Inflammatory macrophage (primary cell): ENCODE results near the gene TMEM245.

Source experiments
- DNase-seq, 2 donors: peaks; one replicate each; pipeline ENCODE4 v3.0.0-alpha.2; 2020 to 2022

TMEM245 gene

DNA sequence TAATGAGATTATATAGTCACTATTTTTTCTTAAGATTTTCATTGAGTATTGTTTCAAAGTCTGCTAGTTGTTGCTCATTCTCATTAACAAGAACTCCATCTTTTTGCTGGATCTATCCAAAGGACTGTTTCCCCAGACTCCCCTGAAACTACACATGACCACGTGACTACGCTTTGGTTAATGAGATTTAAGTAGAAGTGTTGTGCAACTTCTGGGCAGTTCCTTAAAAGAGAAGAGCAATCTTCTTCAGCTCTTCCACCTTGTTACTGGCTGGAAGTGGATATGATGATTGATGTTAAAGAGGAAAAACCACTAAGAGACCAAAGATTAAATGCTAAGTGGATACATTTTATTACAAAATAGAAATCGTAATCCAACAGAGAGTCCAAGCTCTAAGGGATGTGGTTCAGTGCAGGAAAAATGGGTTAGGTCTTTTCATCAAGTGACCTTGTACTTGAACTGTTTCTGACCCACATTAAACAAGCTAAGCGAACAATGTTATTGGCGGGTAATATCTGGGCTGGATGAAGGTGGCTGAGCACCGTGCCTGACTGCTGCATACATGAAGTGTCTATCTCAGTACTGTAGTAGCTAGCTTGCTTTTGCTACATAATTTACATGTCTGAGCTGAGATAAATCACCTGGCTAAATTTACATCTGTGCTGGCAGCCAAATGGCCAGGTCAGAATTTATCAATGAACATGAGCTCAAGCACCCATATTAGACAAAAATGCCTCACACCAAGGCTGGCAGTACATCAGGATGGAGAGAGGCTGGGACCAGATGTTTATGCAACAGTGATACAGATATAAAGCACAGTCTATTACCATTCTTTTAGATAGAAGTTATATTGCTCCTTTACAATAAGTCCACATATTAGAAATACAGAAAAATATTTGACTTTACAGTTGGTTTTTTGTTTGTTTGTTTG is 98.9 kb downstream of the TMEM245 start:
- peak; percentile 50 to 66 for DNase-seq

DNA sequence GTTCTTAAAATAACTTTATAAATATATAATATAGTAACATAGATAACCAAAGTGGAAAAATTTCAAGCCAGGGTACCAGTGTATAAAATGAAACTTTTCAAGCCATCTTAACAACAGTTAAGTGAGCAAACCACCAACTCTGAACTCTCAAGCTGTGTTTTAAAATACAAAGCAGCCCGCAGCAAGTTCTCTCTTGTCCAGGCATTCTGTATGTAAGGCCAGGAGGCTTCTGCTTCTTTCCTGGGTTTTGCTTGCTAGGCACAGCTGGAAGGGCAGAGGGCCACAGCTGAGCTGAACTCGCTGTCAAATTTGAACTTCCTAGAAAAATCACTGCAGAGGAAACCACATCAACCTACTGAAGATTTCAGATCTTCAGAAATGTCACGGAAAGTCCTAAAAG is 99.6 kb downstream of the TMEM245 start:
- DNase-seq, result peak in 1 of 2 donors; percentile 24

DNA sequence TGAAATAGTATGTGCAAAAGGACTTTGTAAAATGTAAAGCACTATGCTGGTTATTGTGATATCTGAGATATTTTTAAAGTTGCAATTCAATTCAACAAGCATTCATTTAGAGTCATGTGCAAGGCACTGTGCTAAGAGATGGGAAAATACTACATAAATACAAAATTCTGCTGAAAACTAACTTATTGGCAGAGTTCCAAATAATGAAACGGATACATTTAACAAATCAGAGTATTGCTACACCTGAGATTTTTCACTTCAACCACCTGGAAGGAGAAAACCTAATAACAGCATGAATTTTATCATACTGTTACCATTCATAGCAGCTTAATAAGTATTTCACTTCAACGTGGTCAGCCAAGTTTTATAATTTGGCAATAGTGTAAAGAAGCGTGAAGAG is 100.3 kb downstream of the TMEM245 start:
- DNase-seq, result no peak

DNA sequence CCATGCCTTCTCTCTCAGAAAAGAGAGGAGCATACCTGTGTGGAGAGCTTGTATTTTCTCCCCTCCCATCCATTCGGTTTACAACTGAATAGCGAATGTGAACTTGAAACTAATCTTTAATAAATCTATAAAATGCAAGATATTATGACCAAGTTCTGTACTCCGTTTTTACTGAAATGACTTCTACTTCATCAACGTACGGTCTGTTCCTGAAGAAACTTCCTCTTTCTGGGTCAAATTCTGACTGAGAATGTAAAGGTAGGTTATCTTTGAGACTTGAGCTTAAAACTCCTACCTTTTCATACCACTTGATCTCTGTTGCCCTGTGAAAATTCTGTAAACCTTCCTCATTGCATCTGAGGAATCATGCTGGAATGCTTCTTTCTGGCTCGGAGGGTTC is 102.3 kb downstream of the TMEM245 start:
- DNase-seq, result no peak

DNA sequence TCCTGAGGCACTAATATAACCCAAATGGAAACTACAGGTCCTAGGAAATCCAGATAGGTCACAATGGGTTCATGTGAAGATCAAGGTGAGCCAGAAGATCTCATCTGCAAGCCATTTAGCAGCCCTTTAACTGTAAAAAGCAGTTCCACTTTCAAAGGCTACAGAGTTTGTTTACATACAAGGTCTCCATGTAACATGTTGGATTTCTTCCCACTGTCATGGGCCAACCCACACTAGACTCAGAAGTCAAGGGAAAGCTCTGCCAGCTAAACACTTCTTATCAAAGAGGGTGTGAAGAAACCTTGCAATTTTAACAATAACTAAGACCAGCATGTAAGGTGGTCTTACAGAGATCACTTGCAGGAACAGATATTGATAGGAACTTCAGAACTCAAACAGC is 102.7 kb downstream of the TMEM245 start:
- DNase-seq, result no peak

DNA sequence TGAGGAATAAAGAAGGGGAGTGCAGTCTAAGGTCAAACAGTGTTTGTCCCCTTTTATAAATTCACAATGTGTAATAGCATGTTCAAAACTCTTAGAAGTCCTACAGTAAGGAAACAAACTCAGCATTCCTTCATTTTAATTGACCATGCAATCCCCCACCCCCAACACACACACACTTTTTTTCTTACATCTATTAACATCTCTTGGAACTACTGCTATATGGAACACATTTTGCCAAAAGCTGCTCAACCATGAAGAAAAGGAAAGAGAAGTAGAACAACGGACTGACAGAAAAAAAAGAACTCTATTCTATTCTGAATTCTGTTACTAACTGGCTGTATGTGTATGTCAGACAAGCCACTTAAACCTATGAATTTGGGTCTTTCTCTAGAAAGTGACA is 103.6 kb downstream of the TMEM245 start:
- DNase-seq, result no peak

DNA sequence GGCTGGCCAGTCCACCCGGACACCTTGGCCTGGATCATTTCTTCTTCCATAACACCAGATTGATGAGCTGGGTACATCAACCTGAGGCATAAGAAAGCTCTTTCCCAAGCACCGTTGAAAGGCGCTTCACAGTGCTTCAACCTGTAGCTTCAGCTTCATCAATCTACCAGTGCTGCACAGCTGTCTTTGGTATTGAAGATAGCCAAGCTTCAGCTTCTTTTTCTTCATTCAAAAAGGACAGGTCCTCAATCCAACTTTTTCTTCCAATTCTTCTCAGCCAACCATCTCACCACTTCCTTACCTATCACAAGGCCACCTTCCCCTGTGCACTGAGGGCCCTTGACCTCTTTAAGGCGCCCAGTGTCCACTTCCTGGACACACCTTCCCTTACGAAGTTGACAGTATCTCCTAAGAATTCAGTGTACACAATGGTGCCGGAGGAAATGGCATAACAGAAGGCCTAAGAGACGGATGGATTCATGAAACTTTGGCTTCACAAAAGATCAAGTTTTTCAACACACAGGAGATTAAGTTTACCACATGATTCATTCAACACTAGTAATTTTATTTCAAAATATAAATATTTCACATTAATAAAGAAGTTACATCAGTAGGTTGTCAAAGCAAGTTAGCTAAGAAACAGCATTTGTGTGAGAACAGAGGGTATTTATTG is 105.0 kb downstream of the TMEM245 start:
- DNase-seq, result no peak

DNA sequence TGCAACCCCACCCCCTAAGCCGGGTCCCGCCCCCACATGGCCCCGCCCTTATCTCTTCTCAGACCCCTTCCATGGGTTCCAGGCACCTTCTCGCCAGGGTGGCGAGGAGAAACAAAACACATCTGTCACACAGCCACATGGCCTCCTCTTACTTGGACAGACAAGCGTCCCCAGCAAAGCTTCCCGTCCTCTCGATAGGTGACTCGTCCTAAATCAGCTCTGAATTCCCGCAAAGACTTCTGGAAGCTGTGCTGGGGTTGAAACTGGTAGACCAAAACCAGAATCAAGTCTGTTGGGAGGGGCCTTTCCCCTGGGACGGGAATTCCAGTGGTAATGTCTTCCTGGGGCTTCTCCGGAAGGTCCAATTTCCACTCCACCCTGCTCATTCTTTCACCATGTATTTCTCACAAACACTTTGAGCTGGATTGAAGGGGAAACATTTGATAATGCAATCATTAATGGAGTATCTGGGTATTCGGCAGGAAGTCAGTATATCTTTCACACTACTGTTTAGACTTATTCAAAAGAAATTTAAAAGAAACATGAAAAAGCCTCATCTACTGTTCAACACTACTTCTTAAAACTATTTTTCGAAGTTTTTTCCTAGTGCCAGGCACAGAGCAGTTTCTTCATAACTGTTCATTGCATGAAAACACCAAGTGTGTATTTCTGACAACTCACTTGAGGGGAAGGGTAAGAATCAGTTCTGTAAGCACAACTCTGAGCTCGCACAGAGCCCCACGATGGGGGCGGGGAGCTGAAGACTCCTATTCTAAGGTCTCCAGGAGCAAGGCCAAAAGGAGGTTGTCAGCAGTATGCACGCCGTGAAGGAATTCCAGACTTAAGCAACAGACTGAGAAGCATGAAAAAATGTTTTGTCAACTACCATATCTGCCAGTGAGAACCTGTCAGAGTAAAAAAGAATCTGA is 105.8 kb downstream of the TMEM245 start:
- DNase-seq, result no peak

DNA sequence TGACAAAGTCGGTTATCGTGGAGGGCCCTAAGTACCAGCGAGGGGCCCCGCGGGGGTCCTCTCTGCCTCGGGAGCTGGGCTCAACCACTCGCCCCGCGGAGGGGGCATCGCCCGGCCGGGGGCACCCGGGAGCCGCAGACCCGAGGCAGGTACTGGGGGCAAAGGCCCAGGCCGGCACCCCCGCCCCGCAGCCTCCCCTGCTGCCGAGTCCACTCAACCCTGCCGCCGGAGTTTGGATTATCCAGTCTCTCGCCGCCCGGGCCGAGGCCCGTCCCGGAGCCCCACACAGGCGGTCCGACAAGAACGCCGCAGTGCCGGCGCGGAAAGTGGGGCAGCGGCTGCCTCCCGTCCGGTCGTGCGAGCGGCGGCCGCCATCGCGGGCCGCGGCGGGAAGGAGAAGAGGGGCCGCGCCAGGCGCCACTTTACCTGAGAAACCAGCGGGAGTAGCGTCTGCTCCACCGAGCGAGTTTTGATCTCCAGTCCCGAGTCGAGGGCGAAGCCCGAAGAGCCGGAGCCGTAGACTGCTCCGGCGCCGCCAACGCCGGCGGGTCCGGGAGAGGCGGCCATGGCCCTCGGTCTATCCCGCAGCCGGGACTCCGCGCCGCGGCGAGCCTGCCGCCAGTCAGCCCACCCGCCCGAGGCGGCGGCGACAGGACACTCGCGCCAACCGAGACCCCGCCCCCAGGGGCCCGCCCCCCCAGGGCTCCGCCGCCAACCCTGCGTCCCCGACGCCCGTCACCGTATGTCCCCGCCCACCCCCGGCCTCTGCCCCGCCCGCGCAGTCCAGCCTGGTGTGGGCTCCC is 106.7 kb downstream of the TMEM245 start, which contains the start of gene CTNNAL1:
CTNNAL1 (minus strand) TSS at position 624 of the 803 bp plus-strand sequence; CDS start at position 567, 57 bp downstream.
- peak; percentile 61 to 74 for DNase-seq

DNA sequence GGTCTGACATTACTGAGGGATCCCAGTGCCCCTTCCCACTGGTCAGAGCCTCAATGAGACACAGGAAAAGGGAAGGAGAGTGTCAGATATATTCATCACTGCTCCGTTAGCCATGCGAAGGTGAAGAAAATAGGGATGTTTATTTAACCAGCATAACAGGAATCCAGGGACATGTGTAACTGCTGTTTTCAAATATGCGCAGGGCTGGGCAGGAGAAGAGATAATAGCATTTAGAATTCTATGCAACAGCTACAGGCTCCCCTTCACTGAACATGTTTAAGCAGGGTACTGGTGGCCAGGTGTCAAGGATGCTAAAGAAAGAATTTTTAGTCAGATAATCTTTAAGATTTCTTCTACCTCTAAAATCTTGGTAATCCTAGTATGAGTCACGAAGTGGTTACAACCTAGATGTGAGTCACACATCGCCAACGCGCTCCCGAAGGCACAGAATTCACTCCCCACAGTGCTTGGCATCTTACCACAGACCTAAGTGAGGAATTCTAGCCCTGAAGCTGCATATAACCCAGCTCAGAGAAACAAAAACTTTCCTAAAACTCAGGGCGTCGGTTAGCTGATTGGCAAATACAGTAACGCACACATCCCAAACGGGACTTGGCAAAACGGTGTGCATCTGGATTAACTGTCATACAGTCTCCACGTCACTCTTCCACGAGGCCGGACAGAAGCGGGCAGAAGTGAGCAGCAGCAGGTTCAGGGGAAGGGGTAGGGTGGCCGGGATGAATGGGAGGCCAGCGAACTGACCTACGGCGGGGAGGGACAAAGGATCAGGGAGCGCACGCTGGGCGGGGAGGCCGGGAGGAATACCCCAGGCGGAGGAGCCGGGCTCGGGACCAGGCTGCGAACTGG is 107.5 kb downstream of the TMEM245 start:
- peak; percentile 70 to 71 for DNase-seq

DNA sequence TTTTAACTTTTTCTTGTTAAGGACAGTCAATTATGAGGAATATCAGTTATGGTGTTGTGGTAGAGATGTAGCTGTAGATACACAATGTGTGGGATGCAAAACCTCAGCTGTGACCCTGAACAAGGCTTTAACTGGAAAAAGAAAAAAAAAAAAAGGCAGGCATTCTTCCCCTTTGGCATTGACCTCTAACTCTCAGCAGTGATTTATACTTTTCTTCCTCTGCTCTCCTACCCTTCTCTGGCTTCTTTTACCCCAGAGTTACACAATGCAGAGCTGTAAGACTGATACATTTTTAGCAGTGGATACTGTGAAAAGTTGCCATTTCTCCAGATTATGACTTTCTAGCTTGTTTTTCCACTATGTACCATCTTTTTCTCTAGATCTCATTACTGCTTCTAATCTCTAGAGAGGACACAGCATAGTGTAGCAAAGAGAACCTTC is 108.5 kb downstream of the TMEM245 start:
- peak; percentile 31 to 51 for DNase-seq

DNA sequence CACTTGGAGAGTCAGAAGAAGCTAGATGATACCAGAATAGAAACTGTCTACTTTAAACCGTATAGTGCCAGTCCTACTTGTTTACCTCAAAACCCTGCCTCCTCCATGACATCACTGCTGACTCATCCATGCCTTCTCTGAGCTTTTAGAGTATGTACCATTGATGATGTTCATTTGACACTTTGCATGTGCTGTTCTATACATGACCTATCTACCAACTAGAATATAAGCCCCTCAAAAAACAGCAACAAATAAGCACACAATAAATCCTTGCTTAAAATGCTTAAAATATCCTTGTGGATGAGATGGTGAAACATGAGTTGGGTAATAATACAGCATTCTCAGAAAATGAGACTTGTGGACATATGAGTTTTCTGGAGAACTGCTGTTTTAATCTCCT is 109.0 kb downstream of the TMEM245 start:
- peak; percentile 58 to 64 for DNase-seq

DNA sequence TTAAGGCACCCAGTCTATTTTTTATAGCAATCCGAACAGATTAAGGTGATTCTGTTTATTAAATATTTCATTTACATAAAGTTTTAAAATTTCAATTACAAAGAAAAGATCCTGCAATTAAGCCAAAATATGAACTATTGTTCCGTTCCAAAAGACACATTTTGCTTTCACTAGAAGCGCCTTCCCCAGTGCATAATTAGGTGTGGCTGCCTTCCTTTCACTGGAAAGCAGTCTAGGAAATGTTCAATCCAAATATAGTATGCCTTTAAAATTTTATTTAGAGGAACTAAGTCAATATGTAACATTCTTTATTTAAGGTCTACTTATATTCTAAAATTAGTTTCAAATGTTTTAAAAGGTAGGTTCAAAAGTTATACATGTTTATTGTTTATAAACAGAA is 114.1 kb downstream of the TMEM245 start:
- DNase-seq, result no peak

DNA sequence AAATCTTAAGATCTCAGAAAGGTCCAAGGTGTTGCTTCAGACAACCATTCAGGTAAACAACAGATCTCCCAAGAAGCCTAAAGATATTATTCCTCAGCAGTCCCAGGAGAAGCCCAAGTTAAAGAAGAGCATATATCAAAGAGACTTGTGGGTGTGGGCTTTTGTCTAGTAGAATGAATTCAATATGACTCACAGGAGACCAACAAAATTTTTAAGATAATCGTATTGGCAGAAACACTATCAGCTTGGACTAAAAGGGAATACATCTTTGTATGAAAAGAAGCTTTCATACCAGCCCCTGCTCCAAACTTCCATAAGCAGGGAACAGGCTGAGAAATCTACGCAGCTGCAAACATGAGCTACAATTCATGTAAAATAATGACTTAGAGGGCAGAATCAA is 116.6 kb downstream of the TMEM245 start:
- no peak for DNase-seq

DNA sequence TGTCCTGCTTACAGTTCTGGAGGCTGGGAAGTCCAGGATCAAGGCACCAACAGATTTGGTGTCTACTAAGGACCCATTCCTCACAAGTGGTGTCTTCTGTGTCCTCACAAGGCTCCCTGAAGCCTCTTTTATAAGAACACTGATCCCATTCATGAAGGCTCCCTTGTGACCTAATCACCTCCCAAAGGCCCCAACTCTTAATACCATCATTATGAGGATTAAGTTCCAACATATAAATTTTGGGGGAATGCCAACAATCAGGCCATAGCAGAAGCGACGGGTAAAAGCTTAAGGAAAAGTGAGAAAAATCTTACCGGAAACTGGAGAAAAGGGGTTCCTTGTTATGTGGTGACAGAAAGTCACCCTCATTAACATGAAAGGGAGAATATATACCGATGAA is 117.6 kb downstream of the TMEM245 start:
- DNase-seq, result no peak

DNA sequence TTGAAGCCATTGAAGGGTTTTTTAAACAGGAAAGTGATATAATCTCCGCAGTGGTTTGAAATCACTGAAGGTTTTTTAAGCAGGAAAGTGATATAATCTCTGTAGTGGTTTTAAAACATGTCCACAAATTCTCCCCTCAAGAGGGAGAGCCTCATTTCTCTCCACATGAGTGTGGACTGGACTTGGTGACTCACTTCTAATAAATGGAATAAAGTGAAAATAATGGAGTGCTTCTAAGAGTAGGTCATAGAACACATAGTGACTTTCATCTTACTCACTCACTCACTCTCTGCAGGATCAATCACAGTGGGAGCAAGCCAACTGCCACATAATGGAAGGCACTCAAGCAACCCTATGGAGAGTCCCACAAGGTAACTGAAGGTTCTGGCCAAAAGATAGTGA is 118.5 kb downstream of the TMEM245 start:
- DNase-seq, result no peak

DNA sequence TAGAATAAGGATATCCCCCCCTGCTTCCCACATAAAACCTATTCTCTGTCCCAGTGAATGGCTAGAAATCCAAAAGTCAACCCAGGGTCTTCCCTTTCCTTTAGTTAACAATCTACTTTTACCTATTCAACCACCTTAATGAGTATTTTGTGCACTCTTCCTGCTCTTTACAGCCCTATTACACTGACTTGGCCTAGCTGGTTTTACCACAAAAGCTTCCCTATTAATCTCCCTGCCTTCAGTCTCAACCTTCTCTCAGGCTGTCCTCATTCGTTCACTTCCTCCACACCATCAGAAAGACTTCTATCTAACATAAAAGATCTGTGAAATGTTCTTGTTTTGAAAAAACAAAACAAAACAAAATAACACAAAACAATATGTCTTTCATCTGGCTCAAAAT is 122.6 kb downstream of the TMEM245 start:
- DNase-seq, result no peak

DNA sequence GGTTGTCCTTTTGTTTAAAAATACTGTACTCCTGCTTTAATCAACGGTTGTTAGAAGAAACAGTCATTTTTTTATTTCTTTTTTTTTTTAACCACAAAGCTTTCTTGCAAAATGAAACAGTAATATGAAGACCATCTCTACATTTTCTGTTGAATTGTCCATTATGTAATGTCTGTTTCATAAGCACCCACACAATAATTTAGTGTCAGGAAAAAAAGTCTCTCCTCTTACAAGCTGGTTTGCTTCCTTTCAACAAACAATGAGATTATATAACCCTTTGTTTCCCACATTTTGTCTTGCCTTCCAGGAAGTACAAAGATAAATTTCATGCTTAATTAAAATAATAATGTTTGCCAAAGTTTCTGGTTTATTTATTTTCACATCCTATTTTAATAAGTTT is 123.1 kb downstream of the TMEM245 start:
- peak in 1 of 2 donors; percentile 55 for DNase-seq

DNA sequence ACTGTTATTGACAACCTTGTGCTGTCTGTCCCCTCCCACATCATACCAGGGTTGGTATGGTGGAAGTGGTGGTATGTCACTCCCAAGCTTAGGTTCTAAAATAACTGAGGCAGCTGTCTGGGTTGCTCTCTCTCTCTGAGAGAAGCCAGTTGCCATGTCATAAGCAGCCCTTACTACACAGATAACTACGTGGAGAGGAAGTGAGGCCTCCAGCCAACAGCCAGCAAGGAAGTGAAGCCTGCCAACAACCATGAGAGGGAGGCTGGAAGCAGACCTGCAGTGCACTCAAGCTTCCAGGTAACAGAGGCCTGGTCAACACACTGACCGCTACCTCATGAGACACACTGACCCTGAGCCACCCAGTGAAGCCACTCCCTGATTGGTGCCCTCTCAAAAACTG is 125.1 kb downstream of the TMEM245 start:
- DNase-seq, result peak; percentile 58 to 62

DNA sequence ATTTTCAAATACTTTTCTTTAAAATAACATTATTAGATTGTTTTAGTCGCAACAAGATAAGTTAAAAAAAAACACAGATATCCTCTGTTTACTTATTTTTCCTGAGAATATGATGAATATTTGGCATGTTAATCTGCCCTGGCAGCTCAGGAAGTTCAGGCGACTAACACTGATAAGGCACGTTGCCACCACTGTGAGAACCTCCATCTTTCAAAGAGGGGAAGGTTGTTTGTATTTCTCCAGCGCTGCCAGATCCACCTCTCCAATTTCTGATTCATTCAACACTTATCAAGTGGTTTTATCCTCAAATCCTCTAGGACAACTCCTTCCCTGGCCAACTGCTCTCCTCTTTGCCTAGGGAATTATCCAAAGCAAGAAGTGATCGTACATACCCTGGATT is 128.3 kb downstream of the TMEM245 start:
- no peak for DNase-seq

DNA sequence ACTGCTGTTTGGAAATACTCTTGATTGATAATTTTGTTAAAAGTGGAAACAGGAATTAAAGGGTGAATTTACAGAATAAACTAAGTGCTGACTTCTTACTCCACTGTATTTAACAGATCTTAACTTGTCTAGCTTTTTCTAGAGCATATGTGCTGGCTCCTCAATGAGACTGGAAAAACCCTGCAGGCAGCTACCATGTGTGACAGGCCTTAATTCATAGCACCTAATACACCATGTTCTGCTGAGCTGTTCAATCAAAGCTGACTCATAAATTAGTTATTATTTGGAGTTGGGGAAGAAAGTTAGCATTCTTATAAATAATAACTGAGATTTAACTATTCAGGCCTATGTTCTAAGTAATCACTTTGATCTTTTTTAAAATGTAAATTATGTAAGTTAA is 135.9 kb downstream of the TMEM245 start:
- no peak for DNase-seq
